SH-SY5Y (cell line): ENCODE data around the gene CAMK2A.

Source experiments
- GATA2 ChIP-seq: IDR thresholded peaks from 2 replicates; pipeline ENCODE4 v1.6.1; 2011; ENCODE audit warnings: mild to moderate bottlenecking, low read depth, low read length
- GATA3 ChIP-seq: IDR thresholded peaks from 2 replicates; pipeline ENCODE4 v1.6.1; 2011; ENCODE audit warnings: low read depth, mild to moderate bottlenecking, low read length, moderate library complexity

Gene CAMK2A

GRCh38 chr5:150283904-150284303, 5.7 kb downstream of the CAMK2A start:
- no peak for TF ChIP-seq GATA3
- no peak for TF ChIP-seq GATA2

GRCh38 chr5:150281987-150282386, 7.6 kb downstream of the CAMK2A start:
- TF ChIP-seq GATA3 (no peak), GATA2 (no peak)

- TF ChIP-seq GATA2: no peak
- no peak for TF ChIP-seq GATA3
Observed at GRCh38 chr5:150279330-150280020, 10.1 kb downstream of the CAMK2A start.

GRCh38 chr5:150278916-150279315, 10.7 kb downstream of the CAMK2A start:
- TF ChIP-seq GATA2 (no peak), GATA3 (no peak)

- no peak for TF ChIP-seq GATA2
- TF ChIP-seq GATA3: no peak
Observed at GRCh38 chr5:150278046-150278730, 11.4 kb downstream of the CAMK2A start.

GRCh38 chr5:150277043-150277442, 12.5 kb downstream of the CAMK2A start:
- no peak for TF ChIP-seq GATA3
- TF ChIP-seq GATA2: no peak

- TF ChIP-seq GATA3 (no peak), GATA2 (no peak)
Observed at GRCh38 chr5:150274811-150275210, 14.8 kb downstream of the CAMK2A start.

- TF ChIP-seq GATA2: no peak
- no peak for TF ChIP-seq GATA3
Observed at GRCh38 chr5:150272531-150272930, 17.0 kb downstream of the CAMK2A start.

GRCh38 chr5:150271923-150272322, 17.6 kb downstream of the CAMK2A start:
- TF ChIP-seq GATA3 (no peak), GATA2 (no peak)

GRCh38 chr5:150271296-150271692, 18.3 kb downstream of the CAMK2A start:
- no peak for TF ChIP-seq GATA2
- TF ChIP-seq GATA3: no peak

GRCh38 chr5:150270541-150271295, 18.9 kb downstream of the CAMK2A start:
- TF ChIP-seq GATA2: no peak
- TF ChIP-seq GATA3: no peak

- TF ChIP-seq GATA2: no peak
- TF ChIP-seq GATA3: no peak
Observed at GRCh38 chr5:150266871-150267291, 22.7 kb downstream of the CAMK2A start.

- TF ChIP-seq GATA2 (no peak), GATA3 (no peak)
Observed at GRCh38 chr5:150265870-150266383, 23.6 kb downstream of the CAMK2A start.
